Tibial artery (tissue), 4 donors: ENCODE data around the gene CNIH2.

Experiments
- DNase-seq, 2 donors: peaks; one replicate each; pipeline ENCODE4 v3.0.0-alpha.2; 2019
- H3K27ac ChIP-seq, 2 donors: fragments of 200-600 bp; sonication (generic) in 1 of 2; 1 replicate in 1 of 2; 2 replicates in 1 of 2; pipeline ENCODE4 v1.5.1; 2018 to 2019; ENCODE audit warnings: mild to moderate bottlenecking in 1 of 2
- H3K27me3 ChIP-seq, 2 donors: fragments of 200-600 bp; sonication (generic) in 1 of 2; one replicate each; pipeline versions ENCODE4 v1.5.1 to v1.6.0; 2016 to 2019
- H3K36me3 ChIP-seq, 3 donors: fragments of 200-600 bp; sonication (generic) in 2 of 3; one replicate each; pipeline ENCODE4 v1.5.1; 2016 to 2019; ENCODE audit warnings: mild to moderate bottlenecking in 2 of 3
- H3K4me1 ChIP-seq, 4 donors: fragments of 200-600 bp; sonication (generic) in 2 of 4; 1 replicate in 3 of 4; 2 replicates in 1 of 4; pipeline ENCODE4 v1.5.1; 2016 to 2019
- H3K4me3 ChIP-seq, 2 donors: fragments of 200-600 bp; sonication (generic) in 1 of 2; 1 replicate in 1 of 2; 2 replicates in 1 of 2; pipeline ENCODE4 v1.5.1; 2018 to 2019; ENCODE audit warnings: mild to moderate bottlenecking in 2 of 2
- H3K9me3 ChIP-seq, 3 donors: fragments of 200-600 bp; sonication (generic) in 1 of 3; one replicate each; pipeline ENCODE4 v1.5.1; 2016 to 2019
- intact Hi-C: fragments of 100-400 bp; cut with DNase I; formaldehyde crosslinking; loops from one replicate; pipeline ENCODE4 v1.15.0; 2023; ENCODE audit warnings: low total_unique reads
- TF ChIP-seq, protein P1 (sequence below), 2 experiments: fragments of 200-600 bp in 1 of 2; fragments of 450-650 bp in 1 of 2; IDR thresholded peaks; one replicate each; pipeline ENCODE4 v1.5.1; 2017 to 2019; ENCODE audit warnings: antibody characterized with exemption in 2 of 2, mild to moderate bottlenecking in 1 of 2, moderate library complexity in 1 of 2

CNIH2 gene

DNA sequence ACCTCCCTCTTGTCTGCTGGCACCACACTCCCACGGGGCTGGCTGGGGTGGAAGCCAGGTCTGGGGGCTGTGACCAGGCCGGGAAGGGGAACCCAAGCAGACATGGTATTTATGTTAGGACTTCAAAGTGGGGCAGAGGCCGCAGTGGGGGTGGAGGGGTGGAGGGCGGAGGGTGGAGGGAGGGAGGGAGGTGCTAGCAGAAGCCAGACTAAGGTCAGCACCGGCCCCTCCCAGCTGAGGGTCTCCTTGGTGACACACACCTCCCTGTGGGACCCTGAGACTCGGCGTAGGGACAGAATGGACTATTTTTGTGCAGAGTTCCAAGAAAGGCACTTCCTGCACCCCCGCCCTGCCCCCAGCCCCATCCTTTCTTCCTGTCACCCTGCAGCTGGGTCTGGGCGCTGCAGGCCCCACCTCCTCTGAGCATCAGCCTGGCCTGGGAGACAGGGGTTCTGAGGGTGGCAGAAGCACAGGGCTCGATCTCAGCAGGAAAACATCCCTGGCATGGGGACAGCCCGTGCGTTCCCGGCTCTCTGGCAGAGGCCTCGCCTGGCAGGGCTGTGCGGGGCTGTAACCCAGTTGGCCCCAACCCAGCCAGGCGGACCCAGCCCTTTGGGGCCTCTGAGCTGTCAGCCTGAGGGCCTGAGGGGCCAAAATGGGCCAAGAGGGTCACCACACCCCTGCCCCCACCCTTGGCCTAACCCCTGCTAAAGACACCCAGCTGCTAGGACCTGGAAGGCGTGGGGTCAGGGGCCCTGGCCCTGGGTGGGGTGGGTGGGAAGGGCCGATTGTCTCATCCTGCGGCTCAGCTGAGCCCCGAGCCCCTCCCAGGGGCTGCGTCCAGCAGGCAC, 48.5 kb downstream of the CNIH2 start:
- Histone ChIP-seq H3K4me1 (peaks cover 0 to 27% (median 17%) of the 10 kb centered on the region in 4 donors), H3K36me3 (no peaks in the 10 kb centered on the region), H3K9me3 (no peaks in the 10 kb centered on the region), H3K27me3 (peaks cover 0 to 4% of the 10 kb centered on the region in 2 donors), H3K4me3 (no peak overlapping the region), H3K27ac (peak overlapping the region; percentile 2 to 28)
- TF ChIP-seq, protein P1, sequence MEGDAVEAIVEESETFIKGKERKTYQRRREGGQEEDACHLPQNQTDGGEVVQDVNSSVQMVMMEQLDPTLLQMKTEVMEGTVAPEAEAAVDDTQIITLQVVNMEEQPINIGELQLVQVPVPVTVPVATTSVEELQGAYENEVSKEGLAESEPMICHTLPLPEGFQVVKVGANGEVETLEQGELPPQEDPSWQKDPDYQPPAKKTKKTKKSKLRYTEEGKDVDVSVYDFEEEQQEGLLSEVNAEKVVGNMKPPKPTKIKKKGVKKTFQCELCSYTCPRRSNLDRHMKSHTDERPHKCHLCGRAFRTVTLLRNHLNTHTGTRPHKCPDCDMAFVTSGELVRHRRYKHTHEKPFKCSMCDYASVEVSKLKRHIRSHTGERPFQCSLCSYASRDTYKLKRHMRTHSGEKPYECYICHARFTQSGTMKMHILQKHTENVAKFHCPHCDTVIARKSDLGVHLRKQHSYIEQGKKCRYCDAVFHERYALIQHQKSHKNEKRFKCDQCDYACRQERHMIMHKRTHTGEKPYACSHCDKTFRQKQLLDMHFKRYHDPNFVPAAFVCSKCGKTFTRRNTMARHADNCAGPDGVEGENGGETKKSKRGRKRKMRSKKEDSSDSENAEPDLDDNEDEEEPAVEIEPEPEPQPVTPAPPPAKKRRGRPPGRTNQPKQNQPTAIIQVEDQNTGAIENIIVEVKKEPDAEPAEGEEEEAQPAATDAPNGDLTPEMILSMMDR (IDR thresholded peaks at IDR 0.05) = no peak
- intact Hi-C loops = no loop called here
- no peak for DNase-seq

DNA sequence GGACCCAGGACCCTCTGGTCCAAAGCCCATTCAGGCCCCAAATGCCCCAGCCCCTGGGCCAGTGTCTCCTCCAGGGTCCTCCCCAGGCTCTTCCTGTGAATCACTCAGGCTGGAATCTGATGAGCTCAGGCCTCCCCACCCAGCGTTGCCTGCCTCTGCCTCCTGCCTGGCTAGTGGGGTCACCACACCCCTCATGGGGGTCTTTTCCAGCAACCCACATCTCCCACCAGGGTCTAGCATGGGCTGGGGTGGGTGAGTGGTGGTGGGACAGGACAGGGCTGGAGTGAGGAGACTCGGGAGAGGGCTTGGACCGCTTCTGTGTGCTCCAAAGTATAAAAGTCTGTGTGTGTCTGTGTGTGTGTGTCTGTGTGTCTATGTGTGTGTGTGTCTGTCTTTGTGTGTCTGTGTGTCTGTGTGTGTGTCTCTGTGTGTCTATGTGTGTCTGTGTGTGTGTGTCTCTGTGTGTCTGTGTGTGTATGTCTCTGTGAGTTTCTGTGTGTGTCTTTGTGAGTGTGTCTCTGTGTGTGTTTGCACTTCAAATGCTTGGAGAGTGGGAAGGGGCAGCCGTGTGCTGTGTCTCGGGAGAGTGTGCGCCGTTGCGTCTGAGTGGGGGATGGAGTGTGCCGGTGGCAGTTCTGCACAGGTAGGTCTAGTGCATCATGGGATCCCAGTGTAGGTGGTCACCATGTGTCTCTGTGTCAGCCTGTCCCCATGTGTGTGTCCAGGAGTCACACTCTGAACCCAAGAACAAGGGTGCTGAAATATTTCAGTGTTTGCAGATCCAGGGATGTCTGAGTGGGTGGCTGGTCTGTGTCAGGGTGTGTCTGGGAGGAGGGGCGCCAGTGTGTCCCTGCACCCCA, 49.4 kb downstream of the CNIH2 start:
- H3K4me1 ChIP-seq = peaks cover 0 to 27% (median 17%) of the 10 kb centered on the region in 4 donors
- TF ChIP-seq, protein P1 (IDR thresholded peaks at IDR 0.05) = no peak
- DNase-seq = no peak
- H3K4me3 ChIP-seq = no peak overlapping the region
- intact Hi-C loops = loop anchor here (1.0 kb wide), 1 partner anchor 17 kb away; no protein-coding TSS in a partner anchor
- peaks cover 0 to 4% of the 10 kb centered on the region in 2 donors for H3K27me3 ChIP-seq
- peak overlapping the region; percentile 2 to 28 for H3K27ac ChIP-seq
- H3K9me3 ChIP-seq = no peaks in the 10 kb centered on the region
- peaks cover 0 to 9% (median 1%) of the 10 kb centered on the region in 3 donors for H3K36me3 ChIP-seq

DNA sequence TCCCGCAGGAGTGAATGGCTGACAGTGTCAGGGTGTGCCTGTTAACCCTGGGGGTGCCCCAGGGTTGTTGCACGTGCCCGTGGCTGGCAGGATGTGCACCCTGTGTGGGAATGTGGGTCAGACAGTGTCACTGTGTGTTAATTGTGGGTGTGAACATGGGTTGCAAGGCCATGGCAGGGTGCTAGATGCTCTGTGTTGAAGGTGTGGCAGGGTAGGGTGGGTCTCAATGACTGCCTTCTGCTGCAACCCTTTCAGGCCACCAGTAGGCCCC, 50.0 kb downstream of the CNIH2 start:
- DNase-seq = no peak
- Histone ChIP-seq H3K9me3 (no peaks in the 10 kb centered on the region), H3K4me1 (peaks cover 0 to 27% (median 17%) of the 10 kb centered on the region in 4 donors), H3K36me3 (peaks cover 0 to 14% (median 7%) of the 10 kb centered on the region in 3 donors), H3K4me3 (no peak overlapping the region), H3K27ac (no peak overlapping the region), H3K27me3 (peaks cover 0 to 1% of the 10 kb centered on the region in 2 donors)
- TF ChIP-seq, protein P1 (IDR thresholded peaks at IDR 0.05) = no peak
- intact Hi-C loops = loop anchor here (1.0 kb wide), 1 partner anchor 18 kb away; no protein-coding TSS in a partner anchor

DNA sequence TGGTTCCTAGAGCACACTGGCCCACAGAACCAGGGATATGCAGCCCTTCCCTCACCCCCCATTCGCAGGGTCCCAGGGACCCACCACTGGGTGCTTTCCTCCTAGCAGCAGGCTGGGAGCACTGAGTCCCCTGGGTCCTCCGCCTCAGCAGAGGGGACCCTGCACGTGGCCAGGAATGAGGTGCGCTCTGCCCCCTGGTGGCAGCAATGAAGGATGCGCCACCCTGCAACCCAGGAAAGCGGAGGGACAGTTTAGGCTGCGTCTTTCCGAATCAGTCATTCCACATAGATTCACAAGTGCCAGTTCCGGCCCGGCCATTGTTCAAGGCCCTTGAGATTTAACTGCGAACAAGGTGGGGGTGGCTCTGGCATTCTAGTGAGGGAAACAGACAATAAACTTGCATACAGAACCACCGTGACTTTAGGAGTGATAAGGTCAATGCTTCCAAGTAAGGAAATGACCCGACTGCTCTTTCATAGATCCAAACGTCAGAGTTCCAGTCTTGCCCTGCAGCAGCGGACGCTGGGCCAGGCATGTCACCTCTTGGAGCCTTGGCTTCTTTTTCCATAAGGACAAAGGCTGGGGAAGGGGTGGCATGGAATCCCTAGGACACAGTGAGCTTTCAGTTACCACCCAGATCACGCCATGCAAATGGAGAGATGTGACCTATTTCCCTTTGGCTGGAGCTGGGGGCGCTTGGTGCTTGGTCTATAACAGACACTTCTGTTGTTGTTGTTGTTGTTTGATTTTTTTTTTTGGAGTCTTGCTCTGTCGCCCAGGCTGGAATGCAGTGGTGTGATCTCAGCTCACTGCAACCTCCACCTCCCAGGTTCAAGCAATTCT, 50.5 kb downstream of the CNIH2 start:
- intact Hi-C loops = loop anchor here (1.0 kb wide), 1 partner anchor 18 kb away; no protein-coding TSS in a partner anchor
- Histone ChIP-seq H3K4me3 (no peak overlapping the region), H3K27me3 (no peaks in the 10 kb centered on the region), H3K36me3 (peaks cover 0 to 20% (median 12%) of the 10 kb centered on the region in 3 donors), H3K27ac (no peak overlapping the region), H3K9me3 (no peaks in the 10 kb centered on the region), H3K4me1 (peaks cover 0 to 27% (median 17%) of the 10 kb centered on the region in 4 donors)
- peak; percentile 66 to 84 for DNase-seq
- TF ChIP-seq, protein P1 (IDR thresholded peaks at IDR 0.05) = peak; percentile 87 to 96

DNA sequence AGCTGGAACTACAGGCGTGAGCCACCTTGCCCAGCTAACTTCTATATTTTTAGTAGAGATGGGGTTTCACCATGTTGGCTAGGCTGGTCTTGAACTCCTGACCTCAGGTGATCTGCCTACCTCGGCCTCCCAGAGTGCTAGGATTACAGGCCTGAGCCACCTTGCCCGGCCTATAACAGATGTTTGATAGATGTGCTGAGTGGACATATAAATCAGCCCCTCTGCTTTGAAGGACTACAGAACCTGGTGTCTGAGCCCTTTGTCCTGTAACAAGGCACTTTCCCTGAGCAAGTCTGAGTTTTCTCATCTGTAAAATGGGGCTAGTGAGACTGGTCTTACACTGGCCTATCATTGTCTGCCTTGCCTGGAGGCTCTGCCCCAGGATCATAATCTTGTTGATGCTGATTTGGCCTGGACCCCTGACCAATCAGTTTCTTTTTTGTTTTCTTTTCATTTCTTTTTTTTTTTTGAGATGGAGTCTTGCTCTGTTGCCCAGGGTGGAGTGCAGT, 51.2 kb downstream of the CNIH2 start:
- peaks cover 0 to 26% (median 12%) of the 10 kb centered on the region in 3 donors for H3K36me3 ChIP-seq
- H3K27me3 ChIP-seq = no peaks in the 10 kb centered on the region
- TF ChIP-seq, protein P1 (IDR thresholded peaks at IDR 0.05) = no peak
- intact Hi-C loops = no loop called here
- no peak overlapping the region for H3K27ac ChIP-seq
- no peak overlapping the region for H3K4me3 ChIP-seq
- H3K9me3 ChIP-seq = no peaks in the 10 kb centered on the region
- peaks cover 0 to 27% (median 17%) of the 10 kb centered on the region in 4 donors for H3K4me1 ChIP-seq
- DNase-seq = no peak
